Measurements from ENCODE around the gene BCL10. TPM values are rescaled to one million over a fixed set of nuclear protein-coding genes. Genes with fewer than 3 reads are reported as not detected.
A peak's percentile ranks its signal among the peaks of the same experiment; 100 is the strongest.

The BCL10 gene
- total and polyA plus RNA-seq, 2 of the 4 experiments (the other 2 are of a cell fraction), result 15.3 to 30.5 TPM

DNA sequence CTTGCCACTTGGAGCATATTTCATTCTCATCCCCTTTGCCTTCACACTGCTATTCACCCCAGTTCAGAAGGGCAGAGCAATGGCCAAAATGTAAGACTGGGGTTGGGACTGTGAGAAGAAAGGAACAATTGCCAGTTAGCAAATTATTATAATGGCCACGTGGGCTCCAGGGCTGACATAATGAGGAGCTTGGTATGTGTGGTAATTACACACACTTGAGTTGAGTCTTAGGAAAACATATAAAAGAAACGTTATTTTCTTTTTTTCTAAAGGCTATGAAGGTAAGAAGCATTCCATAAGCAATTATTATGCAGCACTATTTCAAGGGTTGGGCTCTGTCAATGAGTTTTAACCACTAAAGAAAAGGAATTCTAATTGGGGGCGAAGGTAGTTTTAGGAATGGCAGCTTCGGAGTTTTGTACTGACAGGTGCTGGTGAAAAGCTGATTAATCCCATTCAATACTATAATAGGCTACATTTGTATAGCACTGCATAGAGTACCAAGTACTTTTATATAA lies 32.5 kb upstream of the BCL10 start:
- TF ChIP-seq RAD21 (IDR thresholded peaks at IDR 0.05; ENCODE audit: low read length), result no peak
- no peak for TF ChIP-seq SMC3 (IDR thresholded peaks at IDR 0.05; ENCODE audit: low read depth, low read length)
- no peak for TF ChIP-seq MAFK (IDR thresholded peaks at IDR 0.05; ENCODE audit: low read depth, low read length)
- no peak for TF ChIP-seq CHD1 (IDR thresholded peaks at IDR 0.05; ENCODE audit: low read depth, low read length)
- no peak for TF ChIP-seq RFX5 (IDR thresholded peaks at IDR 0.05; ENCODE audit: low read depth, low read length)
- TF ChIP-seq BHLHE40 (IDR thresholded peaks at IDR 0.05; ENCODE audit: low read depth, low read length), result no peak
- TF ChIP-seq, protein P1, sequence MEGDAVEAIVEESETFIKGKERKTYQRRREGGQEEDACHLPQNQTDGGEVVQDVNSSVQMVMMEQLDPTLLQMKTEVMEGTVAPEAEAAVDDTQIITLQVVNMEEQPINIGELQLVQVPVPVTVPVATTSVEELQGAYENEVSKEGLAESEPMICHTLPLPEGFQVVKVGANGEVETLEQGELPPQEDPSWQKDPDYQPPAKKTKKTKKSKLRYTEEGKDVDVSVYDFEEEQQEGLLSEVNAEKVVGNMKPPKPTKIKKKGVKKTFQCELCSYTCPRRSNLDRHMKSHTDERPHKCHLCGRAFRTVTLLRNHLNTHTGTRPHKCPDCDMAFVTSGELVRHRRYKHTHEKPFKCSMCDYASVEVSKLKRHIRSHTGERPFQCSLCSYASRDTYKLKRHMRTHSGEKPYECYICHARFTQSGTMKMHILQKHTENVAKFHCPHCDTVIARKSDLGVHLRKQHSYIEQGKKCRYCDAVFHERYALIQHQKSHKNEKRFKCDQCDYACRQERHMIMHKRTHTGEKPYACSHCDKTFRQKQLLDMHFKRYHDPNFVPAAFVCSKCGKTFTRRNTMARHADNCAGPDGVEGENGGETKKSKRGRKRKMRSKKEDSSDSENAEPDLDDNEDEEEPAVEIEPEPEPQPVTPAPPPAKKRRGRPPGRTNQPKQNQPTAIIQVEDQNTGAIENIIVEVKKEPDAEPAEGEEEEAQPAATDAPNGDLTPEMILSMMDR (conservative IDR thresholded peaks at IDR 0.05; ENCODE audit: low read depth, low read length), result no peak
- no peak for TF ChIP-seq FOS (IDR thresholded peaks at IDR 0.05; ENCODE audit: low read depth, low read length)
- TF ChIP-seq NFE2L2 (IDR thresholded peaks at IDR 0.05; ENCODE audit: low read depth, low read length), result no peak
- TF ChIP-seq, protein P2, sequence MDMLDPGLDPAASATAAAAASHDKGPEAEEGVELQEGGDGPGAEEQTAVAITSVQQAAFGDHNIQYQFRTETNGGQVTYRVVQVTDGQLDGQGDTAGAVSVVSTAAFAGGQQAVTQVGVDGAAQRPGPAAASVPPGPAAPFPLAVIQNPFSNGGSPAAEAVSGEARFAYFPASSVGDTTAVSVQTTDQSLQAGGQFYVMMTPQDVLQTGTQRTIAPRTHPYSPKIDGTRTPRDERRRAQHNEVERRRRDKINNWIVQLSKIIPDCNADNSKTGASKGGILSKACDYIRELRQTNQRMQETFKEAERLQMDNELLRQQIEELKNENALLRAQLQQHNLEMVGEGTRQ (IDR thresholded peaks at IDR 0.05; ENCODE audit: low read depth, low read length), result no peak; the same call in 1 of the 2 replicates
- TF ChIP-seq, protein P3, sequence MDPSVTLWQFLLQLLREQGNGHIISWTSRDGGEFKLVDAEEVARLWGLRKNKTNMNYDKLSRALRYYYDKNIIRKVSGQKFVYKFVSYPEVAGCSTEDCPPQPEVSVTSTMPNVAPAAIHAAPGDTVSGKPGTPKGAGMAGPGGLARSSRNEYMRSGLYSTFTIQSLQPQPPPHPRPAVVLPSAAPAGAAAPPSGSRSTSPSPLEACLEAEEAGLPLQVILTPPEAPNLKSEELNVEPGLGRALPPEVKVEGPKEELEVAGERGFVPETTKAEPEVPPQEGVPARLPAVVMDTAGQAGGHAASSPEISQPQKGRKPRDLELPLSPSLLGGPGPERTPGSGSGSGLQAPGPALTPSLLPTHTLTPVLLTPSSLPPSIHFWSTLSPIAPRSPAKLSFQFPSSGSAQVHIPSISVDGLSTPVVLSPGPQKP (IDR thresholded peaks at IDR 0.05; ENCODE audit: borderline replicate concordance, low read depth, low read length), result no peak
- peak overlapping the region; percentile 67; the same call in 1 of the 2 replicates for H4K91ac ChIP-seq (ENCODE audit: insufficient read depth, low read depth, low read length)
- H4K20me1 ChIP-seq (ENCODE audit: insufficient read depth, low read length), result no peaks in the 10 kb centered on the region
- H3K23ac ChIP-seq (ENCODE audit: low read depth, low read length), result no peak overlapping the region
- ChIA-PET CTCF (interaction anchor here (0.7 to 1.9 kb wide), 12 partner anchors 11 to 384 kb away, joined by 3 to 7 read pairs (median 3); partner anchors contain the start of gene DDAH1), POLR2A (ENCODE audit: unreplicated experiment) (interaction anchor here (0.6 kb wide), 1 partner anchor 276 kb away, joined by 3 read pairs; no protein-coding TSS in a partner anchor)
- 20% methylated on average over 1 of the region's 4 CpGs; no CpG with 5 or more reads in 1 of the 2 experiments for WGBS, 2 experiments (ENCODE audit: extremely low coverage in 2 of 2, insufficient read length in 1 of 2)
- no peaks in the 10 kb centered on the region for H3K9me3 ChIP-seq (ENCODE audit: control insufficient read depth, insufficient read depth, low read length)
- H3K27me3 ChIP-seq (ENCODE audit: control insufficient read depth, insufficient read depth, low read length), result no peaks in the 10 kb centered on the region
- peaks cover 7% of the 10 kb centered on the region for H3K4me1 ChIP-seq (ENCODE audit: control insufficient read depth, insufficient read depth, low read length)
- H2AK5ac ChIP-seq (ENCODE audit: low read depth, low read length), result peak overlapping the region; percentile 81
- H3K9ac ChIP-seq (ENCODE audit: low read depth, low read length), result no peak overlapping the region; the same call in 1 of the 2 replicates
- peak overlapping the region; percentile 96 for H2BK15ac ChIP-seq (ENCODE audit: low read depth, low read length)
- H3K36me3 ChIP-seq (ENCODE audit: control insufficient read depth, insufficient read depth, low read length), result no peaks in the 10 kb centered on the region
- no peak overlapping the region for H3K4me3 ChIP-seq (ENCODE audit: insufficient read depth, low read depth, low read length)
- peak overlapping the region; percentile 58; the same call in 1 of the 2 replicates for H4K5ac ChIP-seq (ENCODE audit: low read depth, low read length)
- peak overlapping the region; percentile 84 for H2BK20ac ChIP-seq (ENCODE audit: low read depth, low read length)
- H3K14ac ChIP-seq (replicated peaks; ENCODE audit: low read depth, low read length), result peak overlapping the region; percentile 51; the same call in 1 of the 2 replicates
- intact Hi-C loops (cut with micrococcal nuclease) (loop anchor here (1.0 to 5.0 kb wide), 7 partner anchors 90 to 575 kb away; partner anchors contain the start of genes DDAH1 and ZNHIT6), dilution Hi-C loops (cut with HindIII; ENCODE audit: low sequenced_read_pairs, unreplicated experiment) (no loop called here), in situ Hi-C loops (cut with MboI; ENCODE audit: low sequenced_read_pairs) (loop anchor here (10.0 kb wide), 2 partner anchors 566 to 1046 kb away; no protein-coding TSS in a partner anchor)
- H3K79me1 ChIP-seq (ENCODE audit: low read depth in 1 of 2, low read length in 2 of 2), result peaks cover 6 to 18% of the 10 kb centered on the region in 2 experiments; a peak in 3 of 4 replicates
- H3K56ac ChIP-seq (ENCODE audit: extremely low read depth, insufficient read depth, low read length), result no peak overlapping the region
- ATAC-seq (ENCODE audit: low read depth), result no peak
- peak overlapping the region; percentile 16 to 33; a peak in 2 of 4 replicates for H4K8ac ChIP-seq (ENCODE audit: low read depth in 2 of 2, low read length in 2 of 2)
- no peak overlapping the region; the same call in 1 of the 2 replicates for H3K27ac ChIP-seq (ENCODE audit: insufficient read depth, low read length)
- peak overlapping the region; percentile 15 for H2BK5ac ChIP-seq (ENCODE audit: low read depth, low read length, poor library complexity, severe bottlenecking)
- H2AK9ac ChIP-seq (replicated peaks; ENCODE audit: low read depth, low read length, poor library complexity), result peak overlapping the region; percentile 8
- H2AFZ ChIP-seq (replicated peaks; ENCODE audit: low read length, poor library complexity), result no peak overlapping the region
- peak overlapping the region; percentile 89 for H2BK120ac ChIP-seq (ENCODE audit: low read depth, low read length)
- no peak overlapping the region for H3K4me2 ChIP-seq (ENCODE audit: low read depth, low read length)
- peak overlapping the region; percentile 87 for H3K4ac ChIP-seq (ENCODE audit: low read depth, low read length)
- peak overlapping the region; percentile 36; the same call in 1 of the 2 replicates for H3K18ac ChIP-seq (ENCODE audit: low read depth, low read length)
- no peak for DNase-seq
- peaks cover 11% of the 10 kb centered on the region; the same call in 1 of the 2 replicates for H3K9me1 ChIP-seq (ENCODE audit: insufficient read depth, low read length)
- BruUV-seq (replicated peaks), result no TSS peak

Measured in IMR-90 (cell line).